Fibroblast of lung (primary cell): Measurements from ENCODE around the gene PCDHGB2. TPM values are rescaled to one million over a fixed set of nuclear protein-coding genes. Genes with fewer than 3 reads are reported as not detected.
A peak's percentile ranks its signal among the peaks of the same experiment; 100 is the strongest.

Experiments
- DNase-seq, 2 donors: peaks; one replicate each; pipeline versions ENCODE4 v3.0.0 to v3.0.0-alpha.2; 2010; ENCODE audit warnings: low read depth in 2 of 2
- H2AFZ ChIP-seq: 2 replicates; pipeline ENCODE4 v1.5.1; 2012; ENCODE audit warnings: low read length, control low read depth, inconsistent platforms
- H3K27ac ChIP-seq: 2 replicates; pipeline ENCODE4 v1.5.1; 2011; ENCODE audit warnings: low read length, control low read depth; ENCODE audit not compliant: insufficient read depth
- H3K27me3 ChIP-seq: 2 replicates; pipeline ENCODE4 v1.5.1; 2011; ENCODE audit warnings: mild to moderate bottlenecking, low read length; ENCODE audit not compliant: control insufficient read depth, insufficient read depth
- H3K36me3 ChIP-seq: 2 replicates; pipeline ENCODE4 v1.5.1; 2011; ENCODE audit warnings: low read length; ENCODE audit not compliant: control insufficient read depth, insufficient read depth
- H3K4me1 ChIP-seq: 2 replicates; pipeline ENCODE4 v1.5.1; 2011; ENCODE audit warnings: low read length; ENCODE audit not compliant: control insufficient read depth, insufficient read depth; ENCODE audit errors: extremely low read depth
- H3K4me2 ChIP-seq: 2 replicates; pipeline ENCODE4 v1.5.1; 2011; ENCODE audit warnings: low read length, control low read depth; ENCODE audit not compliant: insufficient read depth; ENCODE audit errors: extremely low read depth
- H3K4me3 ChIP-seq, 4 experiments: fragments of 200-600 bp in 1 of 4; sonication (generic) in 1 of 4; replicated peaks in 1 of 4; 2 replicates each; pipeline ENCODE4 v1.5.1; 2011 to 2016; ENCODE audit warnings: low read length in 4 of 4, low read depth in 3 of 4, mild to moderate bottlenecking in 3 of 4, control low read depth in 2 of 4, inconsistent platforms in 1 of 4, mixed read lengths in 1 of 4; ENCODE audit not compliant: insufficient read depth in 1 of 4; ENCODE audit errors: control extremely low read depth in 1 of 4
- H3K79me2 ChIP-seq: 2 replicates; pipeline ENCODE4 v1.5.1; 2012; ENCODE audit warnings: mild to moderate bottlenecking, low read length, inconsistent platforms; ENCODE audit not compliant: control insufficient read depth, insufficient read depth
- H3K9ac ChIP-seq: 2 replicates; pipeline ENCODE4 v1.5.1; 2011; ENCODE audit warnings: mild to moderate bottlenecking, low read length, control low read depth; ENCODE audit not compliant: insufficient read depth
- H3K9me3 ChIP-seq: 2 replicates; pipeline ENCODE4 v1.5.1; 2012; ENCODE audit warnings: low read depth, low read length; ENCODE audit not compliant: control insufficient read depth, insufficient read depth
- H4K20me1 ChIP-seq: 2 replicates; pipeline ENCODE4 v1.5.1; 2011; ENCODE audit warnings: low read length; ENCODE audit not compliant: control insufficient read depth, insufficient read depth; ENCODE audit errors: extremely low read depth
- EZH2 ChIP-seq: IDR thresholded peaks from 2 replicates; pipeline ENCODE4 v1.5.1; 2012; ENCODE audit warnings: low read length, control low read depth, mild to moderate bottlenecking; ENCODE audit errors: missing control alignments
- polyA plus RNA-seq, 2 donors: library from polyadenylated mRNA; depleted of rRNA in 1 of 2; stranded (reverse) in 1 of 2; unstranded in 1 of 2; fragments of >200 nt; gene quantifications; 2 replicates each; pipeline ENCODE4 v1.2.1, GENCODE V29; 2011 to 2012; ENCODE audit warnings: missing spikeins in 1 of 2
- total RNA-seq: library from RNA; depleted of rRNA; stranded (reverse); fragments of >200 nt; gene quantifications from 2 replicates; pipeline ENCODE4 v1.2.1, GENCODE V29; 2014
- TF ChIP-seq, protein P1 (sequence below), 2 donors: IDR thresholded peaks in 1 of 2; conservative IDR thresholded peaks in 1 of 2; 1 replicate in 1 of 2; 2 replicates in 1 of 2; pipeline ENCODE4 v1.5.1; 2011 to 2012; ENCODE audit warnings: low read length in 2 of 2, control low read depth in 1 of 2, inconsistent platforms in 1 of 2, low read depth in 1 of 2, mild to moderate bottlenecking in 1 of 2

PCDHGB2 gene
- total and polyA plus RNA-seq, 2 donors (not counting 1 experiment from before 2014, with no cell fraction given) = 4.6 to 5.7 TPM

DNA sequence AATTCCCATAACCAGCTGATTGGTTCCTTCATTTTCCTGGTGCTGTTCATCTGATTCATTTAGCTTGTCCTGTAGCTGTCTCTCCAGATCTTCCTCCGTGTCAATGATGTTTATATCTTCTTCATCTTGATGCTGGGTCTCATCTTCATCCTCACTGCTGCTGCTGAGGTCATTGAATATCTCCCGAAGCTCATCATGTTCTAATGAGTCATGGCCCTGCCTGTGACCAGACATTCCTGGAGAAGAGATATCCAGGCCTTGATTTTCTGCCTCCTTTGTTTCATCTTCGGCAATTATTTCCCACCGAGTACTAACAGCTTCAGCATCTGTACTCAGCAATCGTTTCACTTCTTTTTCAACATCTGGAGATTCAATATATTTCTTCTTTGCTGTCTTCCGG lies 40.6 kb upstream of the PCDHGB2 start:
- Histone ChIP-seq H3K36me3 (peaks cover 5% of the 10 kb centered on the region), H3K27me3 (no peaks in the 10 kb centered on the region), H2AFZ (no peak overlapping the region), H3K79me2 (peaks cover 25% of the 10 kb centered on the region), H3K4me3 (peak overlapping the region in 2 of 4 experiments; percentile 89 to 99), H4K20me1 (no peaks in the 10 kb centered on the region), H3K9ac (no peak overlapping the region), H3K27ac (no peak overlapping the region), H3K4me2 (no peak overlapping the region), H3K9me3 (peaks cover 12% of the 10 kb centered on the region), H3K4me1 (no peaks in the 10 kb centered on the region)
- TF ChIP-seq, protein P1, sequence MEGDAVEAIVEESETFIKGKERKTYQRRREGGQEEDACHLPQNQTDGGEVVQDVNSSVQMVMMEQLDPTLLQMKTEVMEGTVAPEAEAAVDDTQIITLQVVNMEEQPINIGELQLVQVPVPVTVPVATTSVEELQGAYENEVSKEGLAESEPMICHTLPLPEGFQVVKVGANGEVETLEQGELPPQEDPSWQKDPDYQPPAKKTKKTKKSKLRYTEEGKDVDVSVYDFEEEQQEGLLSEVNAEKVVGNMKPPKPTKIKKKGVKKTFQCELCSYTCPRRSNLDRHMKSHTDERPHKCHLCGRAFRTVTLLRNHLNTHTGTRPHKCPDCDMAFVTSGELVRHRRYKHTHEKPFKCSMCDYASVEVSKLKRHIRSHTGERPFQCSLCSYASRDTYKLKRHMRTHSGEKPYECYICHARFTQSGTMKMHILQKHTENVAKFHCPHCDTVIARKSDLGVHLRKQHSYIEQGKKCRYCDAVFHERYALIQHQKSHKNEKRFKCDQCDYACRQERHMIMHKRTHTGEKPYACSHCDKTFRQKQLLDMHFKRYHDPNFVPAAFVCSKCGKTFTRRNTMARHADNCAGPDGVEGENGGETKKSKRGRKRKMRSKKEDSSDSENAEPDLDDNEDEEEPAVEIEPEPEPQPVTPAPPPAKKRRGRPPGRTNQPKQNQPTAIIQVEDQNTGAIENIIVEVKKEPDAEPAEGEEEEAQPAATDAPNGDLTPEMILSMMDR (conservative IDR thresholded peaks at IDR 0.05 in 1 of 2, IDR thresholded peaks at IDR 0.05 in 1 of 2; ENCODE audit: low read depth in 1 of 2, low read length in 2 of 2) = no peak
- TF ChIP-seq EZH2 = no peak
- no peak for DNase-seq

DNA sequence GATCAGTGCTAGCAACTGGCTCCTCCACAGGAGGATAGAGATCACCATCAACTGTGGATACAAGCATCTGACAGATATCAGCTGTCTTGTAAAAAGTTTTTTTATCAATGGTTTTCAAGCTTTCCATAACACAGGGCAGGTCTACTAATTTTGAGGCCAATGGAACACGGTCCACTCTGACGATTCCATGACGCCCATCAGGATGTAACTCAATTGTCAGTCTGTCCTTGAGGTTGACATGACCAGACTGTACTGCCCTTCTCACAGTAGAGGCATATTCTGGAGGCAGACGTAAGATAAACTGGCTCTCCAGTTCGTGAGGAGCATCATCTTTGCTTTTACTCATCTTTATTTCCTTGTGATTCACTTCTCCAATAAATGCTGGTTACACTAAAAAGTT lies 40.1 kb upstream of the PCDHGB2 start:
- H4K20me1 ChIP-seq = no peaks in the 10 kb centered on the region
- peaks cover 12% of the 10 kb centered on the region for H3K9me3 ChIP-seq
- no peak overlapping the region for H2AFZ ChIP-seq
- peak overlapping the region; percentile 63 for H3K4me2 ChIP-seq
- peak overlapping the region; percentile 89 to 99 (median 93) for H3K4me3 ChIP-seq
- no peaks in the 10 kb centered on the region for H3K4me1 ChIP-seq
- DNase-seq = no peak
- TF ChIP-seq, protein P1 (conservative IDR thresholded peaks at IDR 0.05 in 1 of 2, IDR thresholded peaks at IDR 0.05 in 1 of 2; ENCODE audit: low read depth in 1 of 2, low read length in 2 of 2) = no peak
- TF ChIP-seq EZH2 = no peak
- no peak overlapping the region for H3K27ac ChIP-seq
- peaks cover 5% of the 10 kb centered on the region for H3K36me3 ChIP-seq
- H3K27me3 ChIP-seq = no peaks in the 10 kb centered on the region
- peaks cover 25% of the 10 kb centered on the region for H3K79me2 ChIP-seq
- H3K9ac ChIP-seq = no peak overlapping the region

DNA sequence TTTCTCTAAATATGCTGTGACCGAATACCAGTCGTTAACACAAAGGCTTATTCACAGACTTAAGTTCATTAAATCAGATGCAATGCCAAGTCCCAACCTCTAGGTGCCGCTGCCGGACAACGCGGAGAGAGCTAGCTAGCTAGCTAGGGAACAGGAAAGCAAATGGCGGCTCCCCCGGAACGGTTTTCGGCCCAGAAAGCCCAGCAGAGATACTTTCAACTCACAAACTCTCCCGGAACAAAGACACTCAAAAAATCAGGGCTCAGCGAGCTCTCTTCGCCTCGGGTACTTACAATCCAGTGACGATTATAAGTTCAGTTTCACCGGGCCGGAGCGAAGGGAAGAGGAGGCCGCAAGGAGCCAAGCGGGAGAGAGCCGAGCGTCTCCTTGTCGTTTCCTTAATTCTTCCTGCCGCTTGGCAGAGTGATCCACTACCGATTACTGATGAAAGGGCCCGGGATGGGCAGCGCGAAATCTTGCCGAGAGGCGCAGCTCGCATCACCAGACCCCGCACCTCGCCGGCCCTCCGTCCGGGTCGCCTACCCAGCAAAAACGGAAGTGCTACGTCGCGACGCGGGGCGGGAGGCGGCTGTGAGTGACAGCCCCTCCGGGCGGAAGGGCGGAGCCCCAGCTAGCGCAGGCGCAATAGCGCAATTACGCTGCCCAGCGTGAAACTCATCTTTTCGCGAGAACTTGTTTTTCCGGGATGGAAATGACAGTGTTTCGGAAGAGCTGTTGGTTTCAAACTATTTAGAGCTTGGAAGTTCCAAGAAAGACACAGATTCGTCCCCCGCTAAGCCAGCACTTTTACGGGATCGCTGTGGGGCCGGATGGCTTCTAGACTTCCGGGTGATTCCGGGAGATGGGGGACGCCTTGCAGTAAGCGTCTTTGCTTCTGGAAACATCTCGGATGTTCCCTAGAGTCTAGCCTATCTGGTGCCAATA lies 39.3 kb upstream of the PCDHGB2 start, which contains the start of gene TAF7:
TAF7 (minus strand) TSS at position 560 of the 945 bp plus-strand sequence. CDS start 740 bp downstream, outside the sequence.
- Histone ChIP-seq H3K27ac (peak within 1 kb of the TSS; percentile 100), H3K9me3 (peaks cover 12% of the 10 kb centered on the region), H3K36me3 (peaks cover 5% of the 10 kb centered on the region), H3K9ac (peak within 1 kb of the TSS; percentile 93), H3K4me3 (peak within 1 kb of the TSS; percentile 89 to 99 (median 93)), H3K27me3 (no peaks in the 10 kb centered on the region), H3K4me2 (peak within 1 kb of the TSS; percentile 73), H2AFZ (peak within 1 kb of the TSS; percentile 99), H3K4me1 (no peaks in the 10 kb centered on the region), H4K20me1 (no peaks in the 10 kb centered on the region), H3K79me2 (peaks cover 25% of the 10 kb centered on the region)
- peak; percentile 88 to 95 for DNase-seq
- TF ChIP-seq, protein P1 (conservative IDR thresholded peaks at IDR 0.05 in 1 of 2, IDR thresholded peaks at IDR 0.05 in 1 of 2; ENCODE audit: low read depth in 1 of 2, low read length in 2 of 2) = peak; percentile 79 to 95
- no peak for TF ChIP-seq EZH2
